ENCODE measurements around the gene HDAC10. TPM values are rescaled to one million over a fixed set of nuclear protein-coding genes. Genes with fewer than 3 reads are reported as not detected.

Gene HDAC10
- total RNA-seq, 6 donors from 2014 or later = 33.0 to 202 (median 53.1) TPM

DNA sequence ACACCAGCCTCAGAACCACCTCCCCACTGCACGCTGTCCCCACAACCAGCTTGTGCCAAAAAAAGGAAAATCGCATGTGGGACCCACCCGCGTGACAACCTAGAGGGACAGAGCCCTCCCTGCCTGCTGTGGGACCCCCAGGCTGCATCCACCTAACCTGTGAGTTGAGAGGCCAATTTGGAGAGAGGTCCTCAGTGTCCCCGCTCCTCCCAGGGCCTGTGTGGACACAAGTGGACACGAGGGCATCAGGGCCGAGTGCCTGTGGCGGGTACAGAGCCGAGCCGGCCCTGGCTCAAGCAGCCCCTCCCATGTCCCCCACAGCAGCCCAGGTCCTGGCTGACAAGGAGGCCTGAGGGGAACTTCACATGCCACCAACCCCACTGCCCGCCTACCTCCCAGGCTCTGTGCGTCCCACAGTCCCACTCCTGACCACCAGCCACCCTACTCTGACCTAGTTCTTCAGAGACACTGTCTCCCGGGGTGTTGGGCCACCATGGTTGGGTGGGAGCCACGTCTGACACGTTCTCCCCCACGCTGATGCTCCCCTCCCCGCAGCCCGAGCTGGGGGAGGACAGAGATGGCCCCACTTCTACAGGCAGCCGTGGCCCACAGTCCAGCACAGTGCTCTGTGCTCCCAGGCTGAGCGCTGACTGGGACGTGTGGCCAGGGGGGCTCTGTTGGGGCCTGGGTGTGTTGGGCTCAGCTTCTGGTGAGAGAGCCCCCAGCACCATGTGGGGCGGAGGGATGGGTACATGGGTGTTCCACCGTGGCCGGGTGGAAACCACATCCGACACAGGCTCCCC lies 31.1 kb downstream of the HDAC10 start:
- DNase-seq = peak; percentile 20 to 65
- ATAC-seq (ENCODE audit: low FRiP score in 2 of 2) = no peak
- H3K36me3 ChIP-seq = peaks cover 44 to 100% (median 86%) of the 10 kb centered on the region in 4 donors
- H3K27ac ChIP-seq = no peak overlapping the region
- H3K4me3 ChIP-seq = no peak overlapping the region
- H3K4me1 ChIP-seq = peaks cover 0 to 4% (median 2%) of the 10 kb centered on the region in 4 donors
- no peaks in the 10 kb centered on the region for H3K27me3 ChIP-seq
- no peaks in the 10 kb centered on the region for H3K9me3 ChIP-seq
- TF ChIP-seq, protein P1, sequence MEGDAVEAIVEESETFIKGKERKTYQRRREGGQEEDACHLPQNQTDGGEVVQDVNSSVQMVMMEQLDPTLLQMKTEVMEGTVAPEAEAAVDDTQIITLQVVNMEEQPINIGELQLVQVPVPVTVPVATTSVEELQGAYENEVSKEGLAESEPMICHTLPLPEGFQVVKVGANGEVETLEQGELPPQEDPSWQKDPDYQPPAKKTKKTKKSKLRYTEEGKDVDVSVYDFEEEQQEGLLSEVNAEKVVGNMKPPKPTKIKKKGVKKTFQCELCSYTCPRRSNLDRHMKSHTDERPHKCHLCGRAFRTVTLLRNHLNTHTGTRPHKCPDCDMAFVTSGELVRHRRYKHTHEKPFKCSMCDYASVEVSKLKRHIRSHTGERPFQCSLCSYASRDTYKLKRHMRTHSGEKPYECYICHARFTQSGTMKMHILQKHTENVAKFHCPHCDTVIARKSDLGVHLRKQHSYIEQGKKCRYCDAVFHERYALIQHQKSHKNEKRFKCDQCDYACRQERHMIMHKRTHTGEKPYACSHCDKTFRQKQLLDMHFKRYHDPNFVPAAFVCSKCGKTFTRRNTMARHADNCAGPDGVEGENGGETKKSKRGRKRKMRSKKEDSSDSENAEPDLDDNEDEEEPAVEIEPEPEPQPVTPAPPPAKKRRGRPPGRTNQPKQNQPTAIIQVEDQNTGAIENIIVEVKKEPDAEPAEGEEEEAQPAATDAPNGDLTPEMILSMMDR (IDR thresholded peaks at IDR 0.05) = no peak
- TF ChIP-seq EP300 (IDR thresholded peaks at IDR 0.05) (no peak), POLR2AphosphoS5 (IDR thresholded peaks at IDR 0.05) (no peak), POLR2A (IDR thresholded peaks at IDR 0.05) (no peak)
- 78 to 90% methylated on average over 9 to 22 of the region's 25 CpGs for WGBS, 2 donors

DNA sequence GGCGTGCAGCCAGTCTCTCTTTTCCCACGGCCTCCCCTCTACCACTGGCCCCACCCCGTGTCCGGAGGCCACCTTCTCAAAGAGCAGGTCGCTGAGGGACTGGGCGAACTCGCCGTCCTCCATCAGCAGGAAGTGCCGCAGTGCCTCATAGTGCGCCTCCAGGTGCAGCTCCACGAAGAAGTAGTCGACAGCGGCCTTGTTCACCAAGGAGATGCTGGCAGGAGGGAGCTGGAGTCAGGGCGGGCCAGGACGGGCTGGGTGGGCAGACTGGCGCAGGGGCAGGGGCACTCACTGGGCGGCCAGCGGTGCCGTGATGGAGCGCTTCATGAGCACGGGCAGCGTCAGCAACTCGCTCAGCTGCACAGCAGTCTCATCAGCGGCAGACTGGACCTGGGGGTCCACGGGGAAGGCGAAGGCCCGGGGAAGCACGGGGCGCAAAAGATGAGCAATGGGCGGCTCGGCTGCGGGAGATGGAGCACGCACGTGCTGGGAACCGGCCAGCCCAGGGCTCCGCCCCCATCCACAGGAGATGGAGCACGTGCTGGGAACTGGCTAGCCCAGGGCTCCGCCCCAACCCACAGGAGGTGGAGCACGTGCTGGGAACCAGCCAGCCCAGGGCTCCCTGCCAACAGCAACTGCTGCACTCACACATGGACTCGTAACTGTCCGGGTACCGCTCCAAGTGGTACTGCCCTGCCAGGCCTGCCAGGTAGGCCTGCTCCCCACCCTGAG lies 31.9 kb downstream of the HDAC10 start:
- DNase-seq (peak; percentile 84 to 95), ATAC-seq (ENCODE audit: low FRiP score in 2 of 2) (peak; percentile 59 to 71)
- H3K27ac ChIP-seq = no peak overlapping the region
- TF ChIP-seq, protein P1 (IDR thresholded peaks at IDR 0.05) = no peak
- no peak for TF ChIP-seq EP300 (IDR thresholded peaks at IDR 0.05)
- no peak for TF ChIP-seq POLR2AphosphoS5 (IDR thresholded peaks at IDR 0.05)
- TF ChIP-seq POLR2A (IDR thresholded peaks at IDR 0.05) = no peak
- no peak overlapping the region for H3K4me3 ChIP-seq
- H3K9me3 ChIP-seq = no peaks in the 10 kb centered on the region
- 81 to 90% methylated on average over 7 to 39 of the region's 42 CpGs for WGBS, 2 donors
- H3K27me3 ChIP-seq = no peaks in the 10 kb centered on the region
- peaks cover 47 to 100% (median 89%) of the 10 kb centered on the region in 4 donors for H3K36me3 ChIP-seq
- H3K4me1 ChIP-seq = peaks cover 0 to 4% (median 2%) of the 10 kb centered on the region in 4 donors

DNA sequence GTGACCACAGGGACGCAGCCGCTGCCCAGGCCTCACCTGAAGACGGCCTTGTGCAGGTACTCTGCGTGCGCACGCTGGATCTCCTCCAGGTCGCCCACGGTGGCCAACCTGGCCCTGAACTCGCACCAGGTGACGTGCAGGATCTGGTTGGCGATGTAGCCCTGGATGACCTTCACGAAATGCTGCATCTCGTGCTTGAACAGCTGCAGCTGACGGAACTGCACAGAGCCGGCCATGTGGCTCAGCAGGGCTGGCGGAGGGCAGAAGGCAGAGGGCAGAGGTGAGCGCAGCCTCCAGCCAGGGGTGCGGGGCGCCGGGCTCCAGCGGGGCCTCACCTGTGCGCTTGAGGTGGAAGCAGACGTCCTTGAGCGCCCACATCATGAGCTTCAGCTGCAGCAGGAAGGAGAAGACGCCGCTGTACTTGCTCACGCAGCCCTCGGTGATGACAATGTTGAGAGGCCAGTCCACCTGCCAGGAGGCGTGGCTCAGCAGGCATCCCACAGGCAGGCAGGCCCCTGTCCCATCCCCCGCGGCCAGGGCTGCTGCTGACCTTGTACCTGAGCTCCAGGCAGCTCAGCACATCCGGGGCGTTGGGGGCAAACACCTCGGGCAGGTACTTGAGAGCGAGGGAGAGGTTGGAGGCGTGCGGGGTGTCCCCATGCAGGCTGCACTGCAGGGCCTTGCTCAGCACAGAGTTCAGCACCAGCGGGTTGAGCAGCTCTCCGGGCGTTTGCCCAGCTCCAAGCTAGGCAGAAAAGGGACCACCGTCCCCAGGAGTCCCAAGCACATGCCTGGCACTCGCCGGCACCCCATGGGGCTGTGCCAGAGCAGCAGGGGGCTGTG lies 32.7 kb downstream of the HDAC10 start:
- no peak overlapping the region for H3K4me3 ChIP-seq
- no peaks in the 10 kb centered on the region for H3K27me3 ChIP-seq
- peak; percentile 19 to 84 for DNase-seq
- TF ChIP-seq POLR2AphosphoS5 (IDR thresholded peaks at IDR 0.05) (no peak), POLR2A (IDR thresholded peaks at IDR 0.05) (no peak), EP300 (IDR thresholded peaks at IDR 0.05) (no peak)
- TF ChIP-seq, protein P1 (IDR thresholded peaks at IDR 0.05) = no peak
- WGBS, 2 donors = 95 to 96% methylated on average over 17 to 33 of the region's 43 CpGs
- peaks cover 0 to 4% (median 2%) of the 10 kb centered on the region in 4 donors for H3K4me1 ChIP-seq
- no peaks in the 10 kb centered on the region for H3K9me3 ChIP-seq
- ATAC-seq (ENCODE audit: low FRiP score in 2 of 2) = peak in 1 of 2 donors; percentile 3
- no peak overlapping the region for H3K27ac ChIP-seq
- peaks cover 47 to 99% (median 90%) of the 10 kb centered on the region in 4 donors for H3K36me3 ChIP-seq

DNA sequence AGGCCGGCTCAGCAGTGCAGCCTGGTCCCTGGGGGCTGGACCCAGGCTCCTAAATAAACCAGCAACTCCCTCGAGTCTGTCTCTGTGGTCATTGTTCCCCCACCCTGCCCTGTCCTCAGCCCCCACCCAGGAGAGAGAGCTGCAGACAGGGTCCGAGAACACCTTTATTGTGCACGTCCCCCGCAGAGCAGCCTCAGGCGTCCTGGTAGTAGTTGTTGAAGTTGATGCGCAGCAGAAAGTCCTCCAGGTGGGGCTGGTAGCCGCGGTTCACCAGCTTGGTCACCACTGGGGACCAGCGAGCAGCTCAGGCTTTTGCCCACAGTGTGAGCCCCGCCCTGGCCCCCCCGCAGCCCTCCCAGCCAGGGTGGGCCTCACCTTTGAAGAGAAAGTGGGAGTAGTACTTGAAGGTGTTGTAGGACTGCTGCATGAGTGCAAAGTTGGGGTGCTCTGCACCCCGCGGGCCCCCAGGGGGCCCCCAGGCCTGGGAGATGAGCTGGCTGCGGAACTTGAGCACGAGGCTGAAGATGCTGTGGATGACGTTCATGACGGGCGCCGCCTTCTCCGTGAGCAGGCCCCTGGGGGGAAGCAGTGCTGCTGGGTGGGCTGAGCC lies 33.4 kb downstream of the HDAC10 start:
- peaks cover 0 to 4% (median 2%) of the 10 kb centered on the region in 4 donors for H3K4me1 ChIP-seq
- H3K27ac ChIP-seq = no peak overlapping the region
- H3K4me3 ChIP-seq = no peak overlapping the region
- DNase-seq (peak in 1 of 2 donors; percentile 10), ATAC-seq (ENCODE audit: low FRiP score in 2 of 2) (no peak)
- H3K9me3 ChIP-seq = no peaks in the 10 kb centered on the region
- TF ChIP-seq, protein P1 (IDR thresholded peaks at IDR 0.05) = no peak
- TF ChIP-seq POLR2A (IDR thresholded peaks at IDR 0.05) (no peak), EP300 (IDR thresholded peaks at IDR 0.05) (no peak), POLR2AphosphoS5 (IDR thresholded peaks at IDR 0.05) (no peak)
- no peaks in the 10 kb centered on the region for H3K27me3 ChIP-seq
- 89 to 95% methylated on average over 10 to 21 of the region's 21 CpGs for WGBS, 2 donors
- peaks cover 43 to 99% (median 89%) of the 10 kb centered on the region in 4 donors for H3K36me3 ChIP-seq
